GM23338 (cell line): ENCODE measurements around the gene FAM117B. TPM values are rescaled to one million over a fixed set of nuclear protein-coding genes. Genes with fewer than 3 reads are reported as not detected.

ENCODE experiments used
- ATAC-seq: fragments of 200-7000 bp; cut with Tn5 transposase; 3 replicates; pipeline ENCODE4 v1.9.1; 2020
- DNase-seq: peaks from one replicate; pipeline ENCODE4 v3.0.0-alpha.2; 2015; ENCODE audit warnings: low spot score
- H2AFZ ChIP-seq: fragments of 200-600 bp; sonication (generic); 2 replicates; pipeline ENCODE4 v1.8.0; 2016; ENCODE audit warnings: antibody characterized with exemption, mild to moderate bottlenecking, moderate library complexity
- H3F3A ChIP-seq: fragments of 200-600 bp; sonication (generic); replicated peaks from 2 replicates; pipeline ENCODE4 v1.8.0; 2017; ENCODE audit warnings: antibody characterized with exemption, mixed run types, low read depth
- H3K27ac ChIP-seq: fragments of 200-600 bp; sonication (generic); 2 replicates; pipeline ENCODE4 v1.6.1; 2016; ENCODE audit warnings: low read depth
- H3K27me3 ChIP-seq: fragments of 200-600 bp; sonication (generic); 2 replicates; pipeline ENCODE4 v1.8.0; 2016; ENCODE audit warnings: mild to moderate bottlenecking, mixed run types, moderate library complexity; ENCODE audit not compliant: insufficient read depth
- H3K36me3 ChIP-seq: fragments of 200-600 bp; sonication (generic); 2 replicates; pipeline ENCODE4 v1.8.0; 2016; ENCODE audit warnings: mild to moderate bottlenecking; ENCODE audit not compliant: insufficient read depth
- H3K4me1 ChIP-seq: fragments of 200-600 bp; sonication (generic); 2 replicates; pipeline ENCODE4 v1.8.0; 2016; ENCODE audit warnings: mild to moderate bottlenecking, moderate library complexity; ENCODE audit not compliant: insufficient read depth
- H3K4me2 ChIP-seq: fragments of 200-600 bp; sonication (generic); 2 replicates; pipeline ENCODE4 v1.7.1; 2017; ENCODE audit warnings: mixed run types
- H3K4me3 ChIP-seq: fragments of 200-600 bp; sonication (generic); 2 replicates; pipeline ENCODE4 v1.6.1; 2016; ENCODE audit warnings: mixed run types
- H3K79me2 ChIP-seq: fragments of 200-600 bp; sonication (generic); replicated peaks from 2 replicates; pipeline ENCODE4 v1.8.0; 2017; ENCODE audit warnings: mild to moderate bottlenecking; ENCODE audit not compliant: insufficient read depth
- H3K9me2 ChIP-seq: fragments of 200-600 bp; sonication (generic); 2 replicates; pipeline ENCODE4 v1.8.0; 2017; ENCODE audit not compliant: insufficient read depth
- H4K20me1 ChIP-seq: fragments of 200-600 bp; sonication (generic); replicated peaks from 2 replicates; pipeline ENCODE4 v1.8.0; 2017; ENCODE audit warnings: mild to moderate bottlenecking; ENCODE audit not compliant: insufficient read depth
- H3K27ac Mint-ChIP-seq: 2 replicates; pipeline ENCODE4 v1.8.0; 2020; ENCODE audit warnings: inconsistent platforms, mild to moderate bottlenecking, moderate library complexity, mixed read lengths
- H3K27me3 Mint-ChIP-seq: 3 replicates; pipeline ENCODE4 v1.8.0; 2022; ENCODE audit warnings: low read depth, mild to moderate bottlenecking, moderate library complexity, mixed read lengths, inconsistent platforms; ENCODE audit not compliant: insufficient read depth, poor library complexity
- H3K36me3 Mint-ChIP-seq: 3 replicates; pipeline ENCODE4 v1.8.0; 2021; ENCODE audit warnings: low read depth, mild to moderate bottlenecking, inconsistent platforms, moderate library complexity, mixed read lengths
- H3K4me1 Mint-ChIP-seq: 3 replicates; pipeline ENCODE4 v1.8.0; 2020; ENCODE audit warnings: mild to moderate bottlenecking, inconsistent platforms, mixed read lengths
- H3K4me3 Mint-ChIP-seq: 3 replicates; pipeline ENCODE4 v1.8.0; 2021; ENCODE audit warnings: moderate library complexity, mild to moderate bottlenecking, inconsistent platforms, mixed read lengths
- H3K9me3 Mint-ChIP-seq: 3 replicates; pipeline ENCODE4 v1.8.0; 2020; ENCODE audit warnings: moderate library complexity, mild to moderate bottlenecking, inconsistent platforms, mixed read lengths
- CREB1 ChIP-seq: fragments of 250-450 bp; sonication (Bioruptor Pico); IDR thresholded peaks from 2 replicates; pipeline ENCODE4 v1.5.0; 2020; ENCODE audit warnings: low read depth, mild to moderate bottlenecking, moderate library complexity
- EZH2 ChIP-seq: fragments of 200-600 bp; sonication (generic); IDR thresholded peaks from one replicate; pipeline ENCODE4 v1.8.0; 2017; ENCODE audit warnings: antibody characterized with exemption, mild to moderate bottlenecking, low read depth; ENCODE audit not compliant: unreplicated experiment
- JUNB ChIP-seq: IDR thresholded peaks from one replicate; pipeline ENCODE4 v1.6.1; 2016; ENCODE audit warnings: antibody characterized with exemption; ENCODE audit not compliant: unreplicated experiment
- NANOG ChIP-seq: IDR thresholded peaks from 2 replicates; pipeline ENCODE4 v1.6.1; 2016; ENCODE audit warnings: antibody characterized with exemption, borderline replicate concordance
- POLR2AphosphoS5 ChIP-seq: IDR thresholded peaks from 2 replicates; pipeline ENCODE4 v1.6.1; 2016; ENCODE audit warnings: antibody characterized with exemption, low read depth
- REST ChIP-seq: IDR thresholded peaks from one replicate; pipeline ENCODE4 v1.6.1; 2018; ENCODE audit warnings: antibody characterized with exemption; ENCODE audit not compliant: unreplicated experiment
- STAT1 ChIP-seq: IDR thresholded peaks from one replicate; pipeline ENCODE4 v1.6.1; 2016; ENCODE audit warnings: antibody characterized with exemption; ENCODE audit not compliant: unreplicated experiment
- ZNF114 ChIP-seq: fragments of 250-450 bp; sonication (Bioruptor Pico); IDR thresholded peaks from 2 replicates; pipeline ENCODE4 v1.5.0; 2020; ENCODE audit warnings: mild to moderate bottlenecking, moderate library complexity
- polyA plus RNA-seq: library from polyadenylated mRNA; unstranded; fragments of >200 nt; fragmentation: Nextera tagmentation; extraction: Ambion mirVana; gene quantifications from 2 replicates; pipeline ENCODE4 v1.2.1, GENCODE V29; 2016
- total RNA-seq: library from RNA; depleted of rRNA; stranded (reverse); fragments of >200 nt; shearing (Covaris generic); gene quantifications from 2 replicates; pipeline ENCODE4 v1.2.3, GENCODE V29; 2014
- TF ChIP-seq, protein P1 (sequence below), 2 experiments: fragments of 200-600 bp in 1 of 2; sonication (generic) in 1 of 2; conservative IDR thresholded peaks; 2 replicates each; pipeline versions ENCODE4 v1.5.1 to v1.6.1; 2016 to 2017; ENCODE audit warnings: antibody characterized with exemption in 2 of 2, low read depth in 2 of 2, mild to moderate bottlenecking in 2 of 2, moderate library complexity in 1 of 2

FAM117B gene
- total and polyA plus RNA-seq, 2 experiments from 2014 or later: 8.4 to 23.0 TPM

DNA sequence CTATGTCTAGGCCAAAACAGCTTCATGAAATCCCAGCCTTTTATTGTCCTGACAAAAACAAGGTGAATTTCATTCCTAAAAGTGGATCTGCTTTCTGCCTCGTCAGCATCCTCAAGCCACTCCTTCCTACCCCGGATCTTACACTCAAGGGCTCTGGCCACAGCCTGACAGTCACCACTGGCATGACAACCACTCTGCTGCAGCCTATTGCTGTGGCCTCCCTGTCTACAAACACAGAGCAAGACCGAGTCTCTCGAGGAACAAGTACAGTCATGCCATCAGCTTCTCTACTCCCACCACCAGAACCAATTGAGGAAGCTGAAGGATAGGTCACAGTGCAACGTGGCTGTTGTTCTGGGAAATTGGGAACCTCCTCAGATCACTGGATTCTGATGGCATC lies 130.7 kb downstream of the FAM117B start (continued):
- TF ChIP-seq, protein P1, sequence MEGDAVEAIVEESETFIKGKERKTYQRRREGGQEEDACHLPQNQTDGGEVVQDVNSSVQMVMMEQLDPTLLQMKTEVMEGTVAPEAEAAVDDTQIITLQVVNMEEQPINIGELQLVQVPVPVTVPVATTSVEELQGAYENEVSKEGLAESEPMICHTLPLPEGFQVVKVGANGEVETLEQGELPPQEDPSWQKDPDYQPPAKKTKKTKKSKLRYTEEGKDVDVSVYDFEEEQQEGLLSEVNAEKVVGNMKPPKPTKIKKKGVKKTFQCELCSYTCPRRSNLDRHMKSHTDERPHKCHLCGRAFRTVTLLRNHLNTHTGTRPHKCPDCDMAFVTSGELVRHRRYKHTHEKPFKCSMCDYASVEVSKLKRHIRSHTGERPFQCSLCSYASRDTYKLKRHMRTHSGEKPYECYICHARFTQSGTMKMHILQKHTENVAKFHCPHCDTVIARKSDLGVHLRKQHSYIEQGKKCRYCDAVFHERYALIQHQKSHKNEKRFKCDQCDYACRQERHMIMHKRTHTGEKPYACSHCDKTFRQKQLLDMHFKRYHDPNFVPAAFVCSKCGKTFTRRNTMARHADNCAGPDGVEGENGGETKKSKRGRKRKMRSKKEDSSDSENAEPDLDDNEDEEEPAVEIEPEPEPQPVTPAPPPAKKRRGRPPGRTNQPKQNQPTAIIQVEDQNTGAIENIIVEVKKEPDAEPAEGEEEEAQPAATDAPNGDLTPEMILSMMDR (conservative IDR thresholded peaks at IDR 0.05; ENCODE audit: low read depth in 2 of 2): no peak
- TF ChIP-seq CREB1 (CRISPR knock-in tag) (no peak), STAT1 (no peak), JUNB (no peak), EZH2 (no peak), NANOG (no peak), REST (no peak), POLR2AphosphoS5 (no peak)

GRCh38 chr2:202768273-202768672 lies 133.5 kb downstream of the FAM117B start:
- H3K4me1 ChIP-seq: peaks cover 17% of the 10 kb centered on the region
- Mint-ChIP-seq H3K4me3 (no peak overlapping the region), H3K9me3 (no peaks in the 10 kb centered on the region), H3K27me3 (no peaks in the 10 kb centered on the region), H3K4me1 (peaks cover 6% of the 10 kb centered on the region), H3K27ac (no peak overlapping the region; the same call in 1 of the 2 replicates), H3K36me3 (peaks cover 16% of the 10 kb centered on the region; the same call in 2 of the 3 replicates)
- H3F3A ChIP-seq: no peaks in the 10 kb centered on the region
- no peaks in the 10 kb centered on the region; the same call in 1 of the 2 replicates for H4K20me1 ChIP-seq
- H3K9me2 ChIP-seq: no peaks in the 10 kb centered on the region; the same call in 1 of the 2 replicates
- no peaks in the 10 kb centered on the region for H3K27me3 ChIP-seq
- no peaks in the 10 kb centered on the region for H3K79me2 ChIP-seq
- no peaks in the 10 kb centered on the region; the same call in 1 of the 2 replicates for H3K36me3 ChIP-seq
- H3K4me2 ChIP-seq: no peak overlapping the region
- no peak overlapping the region for H2AFZ ChIP-seq
- ATAC-seq (no peak), DNase-seq (no peak)
- no peak overlapping the region for H3K27ac ChIP-seq
- no peak overlapping the region for H3K4me3 ChIP-seq
- TF ChIP-seq JUNB: no peak
- TF ChIP-seq, protein P1 (conservative IDR thresholded peaks at IDR 0.05; ENCODE audit: low read depth in 2 of 2): no peak
- no peak for TF ChIP-seq ZNF114
- TF ChIP-seq REST: no peak
